Coronary artery (tissue), 2 donors: ENCODE measurements around the gene CWC27.

Experiments
- DNase-seq: peaks from one replicate; pipeline ENCODE4 v3.0.0-alpha.2; 2017; ENCODE audit warnings: low spot score
- H3K27ac ChIP-seq, 2 donors: fragments of 200-600 bp; sonication (generic); one replicate each; pipeline ENCODE4 v1.5.1; 2016 to 2019
- H3K4me3 ChIP-seq: fragments of 200-600 bp; sonication (generic); 2 replicates; pipeline ENCODE4 v1.5.1; 2016; ENCODE audit warnings: mild to moderate bottlenecking, moderate library complexity
- CTCF ChIP-seq: fragments of 200-600 bp; sonication (generic); IDR thresholded peaks from one replicate; pipeline ENCODE4 v1.5.1; 2019; ENCODE audit warnings: antibody characterized with exemption

CWC27 gene

GRCh38 chr5:64980176-64980575 is 211.4 kb downstream of the CWC27 start:
- TF ChIP-seq CTCF, result no peak
- no peak overlapping the region for H3K4me3 ChIP-seq
- DNase-seq, result no peak
- no peak overlapping the region for H3K27ac ChIP-seq

GRCh38 chr5:64987768-64988167 is 219.0 kb downstream of the CWC27 start:
- Histone ChIP-seq H3K4me3 (no peak overlapping the region), H3K27ac (no peak overlapping the region)
- TF ChIP-seq CTCF, result no peak
- no peak for DNase-seq

- no peak for DNase-seq
- Histone ChIP-seq H3K27ac (no peak overlapping the region), H3K4me3 (no peak overlapping the region)
- TF ChIP-seq CTCF, result no peak
Measured at GRCh38 chr5:65009207-65009606, 240.5 kb downstream of the CWC27 start.

- no peak overlapping the region for H3K4me3 ChIP-seq
- TF ChIP-seq CTCF, result no peak
- H3K27ac ChIP-seq, result no peak overlapping the region
- DNase-seq, result no peak
Measured at GRCh38 chr5:65010841-65011240, 242.1 kb downstream of the CWC27 start.

- TF ChIP-seq CTCF, result no peak
- Histone ChIP-seq H3K27ac (no peak overlapping the region), H3K4me3 (no peak overlapping the region)
- no peak for DNase-seq
Measured at GRCh38 chr5:65012301-65012892, 243.7 kb downstream of the CWC27 start.

- Histone ChIP-seq H3K4me3 (no peak overlapping the region), H3K27ac (no peak overlapping the region)
- no peak for TF ChIP-seq CTCF
- no peak for DNase-seq
Measured at GRCh38 chr5:65013166-65013565, 244.4 kb downstream of the CWC27 start.

- Histone ChIP-seq H3K27ac (no peak overlapping the region), H3K4me3 (no peak overlapping the region)
- DNase-seq, result no peak
- no peak for TF ChIP-seq CTCF
Measured at GRCh38 chr5:65014769-65015168, 246.0 kb downstream of the CWC27 start.
